Gastrocnemius medialis (tissue), 4 donors: ENCODE data around the gene DHRS9. TPM values are rescaled to one million over a fixed set of nuclear protein-coding genes. Genes with fewer than 3 reads are reported as not detected.

ENCODE experiments used
- ATAC-seq, 2 donors: fragments of 150-250 bp; one replicate each; pipeline ENCODE4 v1.9.1; 2016
- DNase-seq, 2 donors: peaks; one replicate each; pipeline ENCODE4 v3.0.0-alpha.2; 2019
- H3K27ac ChIP-seq, 4 donors: fragments of 200-600 bp; sonication (generic); 1 replicate in 1 of 4; 2 replicates in 3 of 4; pipeline ENCODE4 v1.5.1; 2016 to 2018; ENCODE audit warnings: mild to moderate bottlenecking in 2 of 4, moderate library complexity in 1 of 4
- H3K27me3 ChIP-seq, 3 donors: fragments of 200-600 bp; sonication (generic) in 2 of 3; 1 replicate in 1 of 3; 2 replicates in 2 of 3; pipeline versions ENCODE4 v1.5.1 to v1.6.0; 2016 to 2019; ENCODE audit warnings: mild to moderate bottlenecking in 1 of 3, moderate library complexity in 1 of 3
- H3K36me3 ChIP-seq, 2 donors: fragments of 200-600 bp; sonication (generic) in 1 of 2; one replicate each; pipeline ENCODE4 v1.5.1; 2017 to 2018
- H3K4me1 ChIP-seq, 2 donors: fragments of 200-600 bp; sonication (generic) in 1 of 2; one replicate each; pipeline ENCODE4 v1.5.1; 2016 to 2017; ENCODE audit warnings: mild to moderate bottlenecking in 2 of 2
- H3K4me3 ChIP-seq, 4 donors: fragments of 200-600 bp; sonication (generic) in 3 of 4; 1 replicate in 1 of 4; 2 replicates in 3 of 4; pipeline ENCODE4 v1.5.1; 2016 to 2019; ENCODE audit warnings: mild to moderate bottlenecking in 2 of 4
- H3K9me3 ChIP-seq, 3 donors: fragments of 200-600 bp; sonication (generic) in 2 of 3; 1 replicate in 1 of 3; 2 replicates in 2 of 3; pipeline ENCODE4 v1.5.1; 2016 to 2019
- POLR2A ChIP-seq, 2 donors: fragments of 450-650 bp; IDR thresholded peaks; one replicate each; pipeline ENCODE4 v1.6.1; 2017; ENCODE audit warnings: antibody characterized with exemption in 2 of 2, mild to moderate bottlenecking in 2 of 2, moderate library complexity in 2 of 2
- in situ Hi-C, 4 donors: fragments of 200-750 bp; cut with MboI; loops; one replicate each; pipeline versions ENCODE4 v1.15.0 to v1.8.0; 2017; ENCODE audit warnings: low sequenced_read_pairs in 4 of 4
- intact Hi-C: fragments of 100-400 bp; cut with DNase I; formaldehyde crosslinking; loops from one replicate; pipeline ENCODE4 v1.15.1; 2023; ENCODE audit warnings: low total_unique reads
- total RNA-seq, 4 donors: library from RNA; depleted of rRNA; stranded (reverse); fragments of >200 nt; gene quantifications; one replicate each; pipeline versions ENCODE4 v1.1.0 to v1.2.3, GENCODE V29; 2016
- TF ChIP-seq, protein P1 (sequence below), 5 experiments: fragments of 450-650 bp in 3 of 5; fragments of 200-600 bp in 2 of 5; sonication (generic) in 2 of 5; IDR thresholded peaks in 4 of 5; conservative IDR thresholded peaks in 1 of 5; 1 replicate in 4 of 5; 2 replicates in 1 of 5; pipeline ENCODE4 v1.5.1; 2016 to 2019; ENCODE audit warnings: antibody characterized with exemption in 5 of 5, mild to moderate bottlenecking in 3 of 5, moderate library complexity in 3 of 5

Gene DHRS9
- total RNA-seq, 4 donors from 2014 or later = 0.23 to 0.68 (median 0.33) TPM; not detected in 1

DNA sequence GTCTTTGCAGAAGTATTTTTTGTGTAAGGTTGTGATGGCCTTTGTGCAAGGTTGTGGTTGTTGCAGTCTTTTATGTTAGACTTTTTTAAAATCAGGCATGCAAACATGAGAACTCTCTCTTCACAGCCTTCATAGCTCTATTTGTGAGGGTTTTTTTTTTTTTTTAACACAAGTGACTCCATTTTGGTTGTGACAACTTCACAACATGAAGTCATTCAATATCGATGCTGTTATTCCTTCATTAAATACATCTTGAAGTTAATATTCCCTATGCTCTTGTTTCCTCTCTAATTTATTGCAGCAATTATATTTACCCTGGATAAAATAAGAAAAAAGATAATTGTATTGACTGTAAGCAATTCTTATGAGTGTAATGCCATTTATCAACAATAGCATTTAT, 35.5 kb downstream of the DHRS9 start:
- TF ChIP-seq, protein P1, sequence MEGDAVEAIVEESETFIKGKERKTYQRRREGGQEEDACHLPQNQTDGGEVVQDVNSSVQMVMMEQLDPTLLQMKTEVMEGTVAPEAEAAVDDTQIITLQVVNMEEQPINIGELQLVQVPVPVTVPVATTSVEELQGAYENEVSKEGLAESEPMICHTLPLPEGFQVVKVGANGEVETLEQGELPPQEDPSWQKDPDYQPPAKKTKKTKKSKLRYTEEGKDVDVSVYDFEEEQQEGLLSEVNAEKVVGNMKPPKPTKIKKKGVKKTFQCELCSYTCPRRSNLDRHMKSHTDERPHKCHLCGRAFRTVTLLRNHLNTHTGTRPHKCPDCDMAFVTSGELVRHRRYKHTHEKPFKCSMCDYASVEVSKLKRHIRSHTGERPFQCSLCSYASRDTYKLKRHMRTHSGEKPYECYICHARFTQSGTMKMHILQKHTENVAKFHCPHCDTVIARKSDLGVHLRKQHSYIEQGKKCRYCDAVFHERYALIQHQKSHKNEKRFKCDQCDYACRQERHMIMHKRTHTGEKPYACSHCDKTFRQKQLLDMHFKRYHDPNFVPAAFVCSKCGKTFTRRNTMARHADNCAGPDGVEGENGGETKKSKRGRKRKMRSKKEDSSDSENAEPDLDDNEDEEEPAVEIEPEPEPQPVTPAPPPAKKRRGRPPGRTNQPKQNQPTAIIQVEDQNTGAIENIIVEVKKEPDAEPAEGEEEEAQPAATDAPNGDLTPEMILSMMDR (IDR thresholded peaks at IDR 0.05 in 4 of 5, conservative IDR thresholded peaks at IDR 0.05 in 1 of 5) = no peak
- TF ChIP-seq POLR2A (IDR thresholded peaks at IDR 0.05) = no peak
- no peak for DNase-seq
- Histone ChIP-seq H3K27ac (no peak overlapping the region), H3K4me3 (no peak overlapping the region), H3K9me3 (no peaks in the 10 kb centered on the region), H3K27me3 (no peaks in the 10 kb centered on the region), H3K36me3 (no peaks in the 10 kb centered on the region), H3K4me1 (no peaks in the 10 kb centered on the region)
- in situ Hi-C loops (no loop called here), intact Hi-C loops (no loop called here)
- ATAC-seq = no peak

DNA sequence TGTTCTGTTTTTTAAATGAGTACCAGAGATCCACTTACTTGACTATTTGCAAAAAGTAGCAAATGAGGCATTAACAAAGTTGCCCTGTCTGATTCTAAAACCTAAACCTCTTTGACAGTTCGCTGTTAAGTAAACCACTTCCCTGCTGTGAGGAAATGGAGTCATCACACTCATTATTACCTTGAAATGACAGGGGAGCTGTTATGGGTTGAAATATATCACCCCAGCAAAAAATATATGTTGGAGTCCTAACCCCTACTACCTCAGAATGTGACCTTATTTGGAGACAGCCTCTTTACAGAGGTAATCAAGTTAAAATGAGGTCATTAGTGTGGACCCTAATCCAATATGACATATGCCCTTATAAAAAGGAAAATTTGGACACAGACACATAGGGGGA, 36.1 kb downstream of the DHRS9 start:
- in situ Hi-C loops (no loop called here), intact Hi-C loops (no loop called here)
- no peak for TF ChIP-seq POLR2A (IDR thresholded peaks at IDR 0.05)
- TF ChIP-seq, protein P1 (IDR thresholded peaks at IDR 0.05 in 4 of 5, conservative IDR thresholded peaks at IDR 0.05 in 1 of 5) = no peak
- no peak for ATAC-seq
- Histone ChIP-seq H3K4me1 (no peaks in the 10 kb centered on the region), H3K27me3 (no peaks in the 10 kb centered on the region), H3K4me3 (no peak overlapping the region), H3K27ac (no peak overlapping the region), H3K36me3 (no peaks in the 10 kb centered on the region), H3K9me3 (no peaks in the 10 kb centered on the region)
- no peak for DNase-seq

DNA sequence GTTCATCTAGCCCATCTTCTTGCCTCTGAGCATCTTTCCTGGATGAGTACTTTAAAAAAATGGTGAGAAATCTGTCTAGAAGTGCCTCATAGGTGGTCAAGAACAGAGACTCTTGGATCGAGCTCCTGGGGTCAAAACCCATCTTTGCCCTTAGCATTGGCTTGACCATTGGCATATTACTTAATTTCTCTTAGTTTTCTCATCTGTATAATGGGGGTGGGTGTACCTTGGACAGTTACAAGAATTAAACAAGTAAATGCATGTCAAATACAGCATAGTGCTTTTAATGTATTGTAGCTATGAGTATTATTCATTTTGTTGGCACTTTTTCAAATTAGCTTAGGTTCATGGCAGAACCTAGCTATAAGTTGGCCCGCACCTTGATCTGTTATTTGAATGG, 36.8 kb downstream of the DHRS9 start:
- ATAC-seq (no peak), DNase-seq (no peak)
- H3K4me1 ChIP-seq = no peaks in the 10 kb centered on the region
- intact Hi-C loops (no loop called here), in situ Hi-C loops (no loop called here)
- H3K27ac ChIP-seq = no peak overlapping the region
- H3K4me3 ChIP-seq = no peak overlapping the region
- no peaks in the 10 kb centered on the region for H3K9me3 ChIP-seq
- no peaks in the 10 kb centered on the region for H3K36me3 ChIP-seq
- no peaks in the 10 kb centered on the region for H3K27me3 ChIP-seq
- no peak for TF ChIP-seq POLR2A (IDR thresholded peaks at IDR 0.05)
- TF ChIP-seq, protein P1 (IDR thresholded peaks at IDR 0.05 in 4 of 5, conservative IDR thresholded peaks at IDR 0.05 in 1 of 5) = no peak

DNA sequence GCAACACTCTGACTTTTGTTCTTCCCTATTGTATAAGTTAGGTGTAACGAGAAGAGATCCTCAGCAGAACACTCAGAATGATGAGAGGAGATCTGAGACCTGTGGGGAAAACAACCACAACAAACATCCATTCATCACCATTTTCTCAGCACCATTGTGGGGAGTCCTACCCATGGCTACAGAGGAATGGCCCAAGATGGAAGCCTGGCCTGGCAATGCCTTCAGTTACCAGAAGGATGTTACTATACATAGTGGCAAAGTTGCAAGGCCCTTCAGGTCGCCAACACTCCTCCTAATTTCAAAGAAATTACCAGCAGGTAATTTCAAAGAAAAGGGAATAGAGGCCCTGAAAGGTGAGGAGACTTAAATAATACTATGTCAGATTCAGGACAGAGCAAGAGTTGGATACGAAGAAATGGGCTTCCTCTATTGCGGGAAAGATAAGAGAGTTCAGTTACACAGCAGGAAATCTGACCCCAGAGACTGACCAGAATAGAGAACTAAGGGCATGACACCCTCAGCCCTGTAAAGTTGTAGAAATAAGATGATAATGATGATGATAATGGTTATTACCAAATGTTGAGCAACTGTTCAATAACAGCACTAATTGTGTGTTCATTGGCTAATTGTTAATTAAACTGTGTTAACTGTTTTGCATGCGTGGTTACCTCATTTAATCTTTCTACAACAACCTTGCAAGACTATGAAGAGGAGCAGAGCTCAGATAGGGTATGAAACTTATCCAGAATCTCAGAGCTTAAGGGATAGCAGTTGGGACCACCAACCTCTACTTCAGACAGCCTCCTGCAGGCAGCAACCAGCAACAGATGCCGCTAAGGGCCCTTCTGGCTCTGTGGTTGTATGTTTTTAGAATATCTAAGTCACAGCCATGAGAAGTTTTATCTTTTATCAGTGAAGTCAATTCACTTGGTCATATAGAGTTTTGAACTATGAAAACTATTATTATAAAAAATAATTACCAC, 37.5 kb downstream of the DHRS9 start:
- ATAC-seq (no peak), DNase-seq (no peak)
- no peaks in the 10 kb centered on the region for H3K36me3 ChIP-seq
- intact Hi-C loops = no loop called here
- no peak for TF ChIP-seq POLR2A (IDR thresholded peaks at IDR 0.05)
- TF ChIP-seq, protein P1 (IDR thresholded peaks at IDR 0.05 in 4 of 5, conservative IDR thresholded peaks at IDR 0.05 in 1 of 5) = no peak
- in situ Hi-C loops = no loop called here
- H3K4me3 ChIP-seq = no peak overlapping the region
- H3K4me1 ChIP-seq = no peaks in the 10 kb centered on the region
- no peaks in the 10 kb centered on the region for H3K9me3 ChIP-seq
- H3K27me3 ChIP-seq = no peaks in the 10 kb centered on the region
- H3K27ac ChIP-seq = no peak overlapping the region
